GM19468 (cell line): ENCODE data around the gene STX16.

Experiments
- ATAC-seq: cut with Tn5 transposase; IDR thresholded peaks from one replicate; pipeline ENCODE4 v1.9.1; 2021; ENCODE audit warnings: mild to moderate bottlenecking, moderate library complexity, moderate number of reproducible peaks; ENCODE audit not compliant: unreplicated experiment; ENCODE audit errors: extremely low read depth

Gene STX16

GRCh38 chr20:58693226-58694006, 42.3 kb downstream of the STX16 start:
- ATAC-seq, result no peak

- ATAC-seq, result no peak
Measured at GRCh38 chr20:58694241-58695083, 43.4 kb downstream of the STX16 start.

- no peak for ATAC-seq
Measured at GRCh38 chr20:58695084-58695722, 44.1 kb downstream of the STX16 start.

GRCh38 chr20:58695895-58696375, 44.9 kb downstream of the STX16 start:
- no peak for ATAC-seq

GRCh38 chr20:58696411-58696961, 45.4 kb downstream of the STX16 start:
- no peak for ATAC-seq

GRCh38 chr20:58697201-58697866, 46.3 kb downstream of the STX16 start:
- no peak for ATAC-seq

GRCh38 chr20:58697867-58698703, 47.0 kb downstream of the STX16 start:
- ATAC-seq, result no peak

GRCh38 chr20:58698741-58699622, 47.9 kb downstream of the STX16 start:
- ATAC-seq, result no peak

GRCh38 chr20:58699623-58700107, 48.6 kb downstream of the STX16 start:
- no peak for ATAC-seq

- ATAC-seq, result no peak
Measured at GRCh38 chr20:58700121-58700821, 49.2 kb downstream of the STX16 start.

GRCh38 chr20:58700823-58701222, 49.7 kb downstream of the STX16 start:
- ATAC-seq, result no peak

GRCh38 chr20:58701431-58702160, 50.5 kb downstream of the STX16 start:
- ATAC-seq, result no peak

GRCh38 chr20:58702161-58702510, 51.1 kb downstream of the STX16 start:
- ATAC-seq, result no peak

- no peak for ATAC-seq
Measured at GRCh38 chr20:58702859-58703648, 52.0 kb downstream of the STX16 start.

GRCh38 chr20:58703765-58704371, 52.8 kb downstream of the STX16 start:
- no peak for ATAC-seq
